ENCODE data around the gene NCOA1.

Gene NCOA1

GRCh38 chr2:24747299-24747698 is 256.2 kb downstream of the NCOA1 start:
- H3K36me3 ChIP-seq (ENCODE audit: control insufficient read depth, insufficient read depth, low read length), result no peaks in the 10 kb centered on the region
- H3K9ac ChIP-seq (ENCODE audit: low read length), result no peak overlapping the region
- H3K4me1 ChIP-seq (ENCODE audit: control insufficient read depth, insufficient read depth, low read length), result no peaks in the 10 kb centered on the region
- no peaks in the 10 kb centered on the region for H3K27me3 ChIP-seq (ENCODE audit: control insufficient read depth, insufficient read depth, low read length)
- H3K9me3 ChIP-seq (ENCODE audit: control insufficient read depth, low read length), result no peaks in the 10 kb centered on the region
- no peak overlapping the region for H3K4me3 ChIP-seq (ENCODE audit: low read length)

DNA sequence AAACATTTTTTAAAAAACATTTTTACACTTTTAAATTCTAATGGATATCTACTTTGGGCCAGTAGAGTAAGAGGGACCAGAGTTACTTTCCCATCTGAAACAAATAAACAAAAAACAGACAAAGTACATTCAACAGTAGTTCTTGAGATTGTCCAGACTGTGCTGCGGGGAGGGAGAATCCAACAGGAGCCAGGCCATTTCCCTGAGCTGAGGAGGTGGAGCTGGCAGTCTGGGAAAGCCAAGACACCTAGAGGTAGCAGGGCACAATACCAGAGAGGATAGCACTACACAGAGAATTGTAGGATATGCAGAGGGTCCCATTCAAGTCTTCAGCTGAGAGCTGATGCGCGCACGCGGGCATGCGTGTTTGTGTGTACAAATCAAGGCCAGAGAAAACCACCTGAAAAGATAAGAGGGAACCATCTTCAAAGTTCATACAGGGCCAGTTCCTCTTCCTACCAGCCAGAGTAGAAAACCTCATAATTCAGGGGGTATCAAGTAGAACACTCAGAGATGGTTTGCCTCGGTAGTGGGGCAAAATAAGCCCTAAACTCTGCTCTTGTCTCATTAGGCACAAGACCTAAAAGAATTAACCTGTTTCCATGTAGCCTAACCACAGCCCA is 258.1 kb downstream of the NCOA1 start:
- H3K27me3 ChIP-seq (ENCODE audit: control insufficient read depth, insufficient read depth, low read length), result no peaks in the 10 kb centered on the region
- no peaks in the 10 kb centered on the region for H3K4me1 ChIP-seq (ENCODE audit: control insufficient read depth, insufficient read depth, low read length)
- H3K36me3 ChIP-seq (ENCODE audit: control insufficient read depth, insufficient read depth, low read length), result peaks cover 3% of the 10 kb centered on the region
- H3K4me3 ChIP-seq (ENCODE audit: low read length), result no peak overlapping the region
- H3K9ac ChIP-seq (ENCODE audit: low read length), result no peak overlapping the region
- H3K9me3 ChIP-seq (ENCODE audit: control insufficient read depth, low read length), result no peaks in the 10 kb centered on the region

DNA sequence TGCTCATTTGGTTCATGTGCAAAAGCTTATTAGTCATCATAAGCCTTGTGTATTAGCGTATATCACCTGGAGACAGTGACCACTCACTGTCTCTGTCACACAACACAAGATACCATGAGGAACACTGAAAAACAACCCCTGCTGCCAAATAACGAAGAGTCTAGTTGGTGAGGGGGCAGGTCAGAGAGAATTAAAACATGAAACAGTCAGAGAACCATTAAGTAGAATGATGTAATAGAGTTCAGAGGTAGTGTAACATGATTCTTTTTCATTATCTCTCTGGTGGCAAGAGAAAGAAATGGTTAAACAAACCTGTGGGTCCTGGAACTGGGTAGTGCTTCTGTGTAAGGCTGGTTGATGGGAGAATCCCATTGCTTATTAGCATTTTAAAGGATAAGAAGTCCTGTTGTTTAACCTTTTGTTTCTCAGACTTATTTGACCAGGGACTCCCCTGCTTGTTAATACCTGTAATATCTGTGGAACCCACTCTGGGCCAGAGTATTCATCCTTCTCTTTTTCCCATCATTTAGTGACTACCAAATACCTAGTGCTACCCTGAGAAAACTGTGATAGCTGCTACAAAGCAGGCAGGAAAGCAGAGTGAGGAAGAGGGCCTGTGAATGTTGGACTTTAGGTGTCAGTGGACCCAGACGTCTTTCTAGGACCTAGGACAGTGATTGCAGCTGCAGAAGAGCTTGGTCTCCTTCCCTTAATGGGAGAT is 264.1 kb downstream of the NCOA1 start:
- Histone ChIP-seq H3K36me3 (ENCODE audit: control insufficient read depth, insufficient read depth, low read length) (peaks cover 3% of the 10 kb centered on the region), H3K9ac (ENCODE audit: low read length) (no peak overlapping the region), H3K9me3 (ENCODE audit: control insufficient read depth, low read length) (no peaks in the 10 kb centered on the region), H3K27me3 (ENCODE audit: control insufficient read depth, insufficient read depth, low read length) (no peaks in the 10 kb centered on the region), H3K4me1 (ENCODE audit: control insufficient read depth, insufficient read depth, low read length) (no peaks in the 10 kb centered on the region), H3K4me3 (ENCODE audit: low read length) (no peak overlapping the region)

DNA sequence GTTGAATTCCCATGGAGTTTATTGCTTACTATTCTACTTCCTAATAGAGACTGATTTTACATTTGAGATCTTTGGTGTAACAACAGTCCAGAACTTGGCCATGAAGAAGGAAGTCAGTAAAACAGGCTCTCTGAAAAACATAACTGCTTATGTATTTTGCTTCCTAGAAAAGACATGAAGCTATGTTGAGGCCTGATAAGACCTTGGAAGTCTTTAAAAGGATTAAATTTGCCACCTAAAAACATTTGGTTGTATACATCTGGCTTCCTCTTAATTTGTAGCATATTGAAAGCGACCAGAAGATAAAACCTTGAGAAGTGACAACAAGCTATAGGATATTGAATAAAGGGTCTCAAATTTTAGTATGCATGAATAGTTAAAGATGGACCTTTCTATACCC is 265.7 kb downstream of the NCOA1 start:
- H3K27me3 ChIP-seq (ENCODE audit: control insufficient read depth, insufficient read depth, low read length), result no peaks in the 10 kb centered on the region
- H3K4me1 ChIP-seq (ENCODE audit: control insufficient read depth, insufficient read depth, low read length), result no peaks in the 10 kb centered on the region
- no peak overlapping the region for H3K9ac ChIP-seq (ENCODE audit: low read length)
- peaks cover 3% of the 10 kb centered on the region for H3K36me3 ChIP-seq (ENCODE audit: control insufficient read depth, insufficient read depth, low read length)
- no peak overlapping the region for H3K4me3 ChIP-seq (ENCODE audit: low read length)
- H3K9me3 ChIP-seq (ENCODE audit: control insufficient read depth, low read length), result no peaks in the 10 kb centered on the region

- Histone ChIP-seq H3K9me3 (ENCODE audit: control insufficient read depth, low read length) (no peaks in the 10 kb centered on the region), H3K4me1 (ENCODE audit: control insufficient read depth, insufficient read depth, low read length) (no peaks in the 10 kb centered on the region), H3K9ac (ENCODE audit: low read length) (no peak overlapping the region), H3K36me3 (ENCODE audit: control insufficient read depth, insufficient read depth, low read length) (peaks cover 4% of the 10 kb centered on the region), H3K4me3 (ENCODE audit: low read length) (no peak overlapping the region), H3K27me3 (ENCODE audit: control insufficient read depth, insufficient read depth, low read length) (no peaks in the 10 kb centered on the region)
Observed at GRCh38 chr2:24761866-24762265, 270.8 kb downstream of the NCOA1 start.

DNA sequence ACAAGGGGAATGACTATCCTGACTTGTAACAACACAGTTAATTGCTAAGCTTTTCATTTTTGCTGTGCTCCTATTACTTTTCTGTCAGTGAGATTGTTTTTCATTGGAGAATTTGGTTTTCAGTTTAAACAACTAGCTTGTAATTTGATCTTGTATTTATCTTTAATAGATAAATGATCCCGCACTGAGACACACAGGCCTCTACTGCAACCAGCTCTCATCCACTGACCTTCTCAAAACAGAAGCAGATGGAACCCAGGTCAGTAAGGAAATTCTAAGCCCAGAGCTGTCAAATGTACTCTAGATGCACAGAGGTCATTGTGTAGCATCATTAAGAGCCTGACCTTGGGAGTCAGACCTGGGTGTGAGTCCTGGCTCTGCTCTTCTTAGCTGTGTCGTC is 271.5 kb downstream of the NCOA1 start:
- Histone ChIP-seq H3K4me3 (ENCODE audit: low read length) (no peak overlapping the region), H3K9ac (ENCODE audit: low read length) (no peak overlapping the region), H3K9me3 (ENCODE audit: control insufficient read depth, low read length) (no peaks in the 10 kb centered on the region), H3K36me3 (ENCODE audit: control insufficient read depth, insufficient read depth, low read length) (peaks cover 4% of the 10 kb centered on the region), H3K27me3 (ENCODE audit: control insufficient read depth, insufficient read depth, low read length) (no peaks in the 10 kb centered on the region), H3K4me1 (ENCODE audit: control insufficient read depth, insufficient read depth, low read length) (no peaks in the 10 kb centered on the region)

DNA sequence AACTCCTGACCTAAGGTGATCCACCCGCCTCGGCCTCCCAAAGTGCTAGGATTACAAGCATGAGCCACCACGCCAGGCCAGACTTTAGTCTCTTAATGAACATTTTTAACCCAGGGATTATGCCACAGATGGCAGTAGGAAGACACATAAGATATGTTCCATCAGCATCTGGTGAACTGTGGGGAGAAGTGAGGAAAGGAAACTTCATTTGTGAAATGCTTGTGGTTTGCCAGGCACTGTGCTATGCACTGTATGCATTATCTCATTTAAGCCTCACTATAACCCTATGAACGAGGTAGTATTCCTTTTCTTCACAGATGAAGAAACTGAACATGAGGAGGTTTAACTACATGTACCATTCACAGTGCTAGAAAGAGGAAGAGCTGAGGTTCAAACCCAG is 272.8 kb downstream of the NCOA1 start:
- Histone ChIP-seq H3K27me3 (ENCODE audit: control insufficient read depth, insufficient read depth, low read length) (no peaks in the 10 kb centered on the region), H3K4me1 (ENCODE audit: control insufficient read depth, insufficient read depth, low read length) (no peaks in the 10 kb centered on the region), H3K4me3 (ENCODE audit: low read length) (no peak overlapping the region), H3K36me3 (ENCODE audit: control insufficient read depth, insufficient read depth, low read length) (peaks cover 4% of the 10 kb centered on the region), H3K9ac (ENCODE audit: low read length) (no peak overlapping the region), H3K9me3 (ENCODE audit: control insufficient read depth, low read length) (no peaks in the 10 kb centered on the region)

DNA sequence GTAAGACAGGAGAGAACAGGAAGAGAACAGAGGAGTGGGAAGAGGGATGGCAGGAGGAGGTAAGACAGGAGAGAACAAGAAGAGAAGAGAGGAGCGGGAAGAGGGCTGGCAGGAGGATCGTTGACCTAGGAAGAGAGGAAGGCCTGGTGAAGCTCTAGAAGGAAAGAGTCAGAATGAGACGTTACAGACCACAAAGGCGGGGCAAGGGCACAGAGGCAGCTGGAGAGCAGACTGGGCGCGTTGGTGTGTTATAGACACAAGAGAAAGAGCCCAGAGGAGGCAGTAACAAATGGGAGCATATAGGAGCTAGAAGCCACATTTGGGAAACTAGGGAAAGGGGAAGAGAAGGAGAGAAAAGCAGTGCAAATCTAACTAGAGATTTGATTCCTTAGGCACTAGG is 275.6 kb downstream of the NCOA1 start:
- Histone ChIP-seq H3K9me3 (ENCODE audit: control insufficient read depth, low read length) (no peaks in the 10 kb centered on the region), H3K4me1 (ENCODE audit: control insufficient read depth, insufficient read depth, low read length) (no peaks in the 10 kb centered on the region), H3K36me3 (ENCODE audit: control insufficient read depth, insufficient read depth, low read length) (peaks cover 4% of the 10 kb centered on the region), H3K4me3 (ENCODE audit: low read length) (no peak overlapping the region), H3K27me3 (ENCODE audit: control insufficient read depth, insufficient read depth, low read length) (no peaks in the 10 kb centered on the region), H3K9ac (ENCODE audit: low read length) (no peak overlapping the region)

GRCh38 chr2:24768013-24768412 is 277.0 kb downstream of the NCOA1 start:
- no peaks in the 10 kb centered on the region for H3K27me3 ChIP-seq (ENCODE audit: control insufficient read depth, insufficient read depth, low read length)
- no peaks in the 10 kb centered on the region for H3K4me1 ChIP-seq (ENCODE audit: control insufficient read depth, insufficient read depth, low read length)
- H3K36me3 ChIP-seq (ENCODE audit: control insufficient read depth, insufficient read depth, low read length), result peaks cover 4% of the 10 kb centered on the region
- H3K9ac ChIP-seq (ENCODE audit: low read length), result no peak overlapping the region
- H3K9me3 ChIP-seq (ENCODE audit: control insufficient read depth, low read length), result no peaks in the 10 kb centered on the region
- H3K4me3 ChIP-seq (ENCODE audit: low read length), result no peak overlapping the region

GRCh38 chr2:24768601-24769000 is 277.5 kb downstream of the NCOA1 start:
- Histone ChIP-seq H3K4me1 (ENCODE audit: control insufficient read depth, insufficient read depth, low read length) (no peaks in the 10 kb centered on the region), H3K4me3 (ENCODE audit: low read length) (no peak overlapping the region), H3K27me3 (ENCODE audit: control insufficient read depth, insufficient read depth, low read length) (no peaks in the 10 kb centered on the region), H3K9me3 (ENCODE audit: control insufficient read depth, low read length) (no peaks in the 10 kb centered on the region), H3K36me3 (ENCODE audit: control insufficient read depth, insufficient read depth, low read length) (peaks cover 4% of the 10 kb centered on the region), H3K9ac (ENCODE audit: low read length) (no peak overlapping the region)

DNA sequence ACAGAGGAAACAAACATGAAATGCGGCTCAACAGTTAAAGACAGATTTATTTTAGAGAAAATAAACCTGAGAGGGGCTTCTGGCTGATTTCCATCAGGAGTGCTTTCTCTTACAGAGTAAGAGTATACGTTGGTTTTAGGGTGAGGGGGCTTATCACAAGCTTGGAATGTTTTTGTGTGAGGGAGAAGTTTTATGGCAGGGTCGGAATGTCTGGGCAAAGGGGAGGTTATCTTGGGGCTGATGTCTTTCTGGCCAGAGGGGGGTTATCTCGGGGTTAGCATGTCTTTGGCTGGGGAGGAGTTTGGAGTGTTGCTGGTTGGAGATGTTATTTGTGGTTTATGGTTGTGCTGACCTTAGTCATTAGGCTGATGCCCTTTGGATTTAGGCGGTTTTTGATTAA is 280.0 kb downstream of the NCOA1 start:
- Histone ChIP-seq H3K4me3 (ENCODE audit: low read length) (no peak overlapping the region), H3K27me3 (ENCODE audit: control insufficient read depth, insufficient read depth, low read length) (no peaks in the 10 kb centered on the region), H3K4me1 (ENCODE audit: control insufficient read depth, insufficient read depth, low read length) (no peaks in the 10 kb centered on the region), H3K9me3 (ENCODE audit: control insufficient read depth, low read length) (no peaks in the 10 kb centered on the region), H3K9ac (ENCODE audit: low read length) (no peak overlapping the region), H3K36me3 (ENCODE audit: control insufficient read depth, insufficient read depth, low read length) (no peaks in the 10 kb centered on the region)

- Histone ChIP-seq H3K4me1 (ENCODE audit: control insufficient read depth, insufficient read depth, low read length) (no peaks in the 10 kb centered on the region), H3K4me3 (ENCODE audit: low read length) (no peak overlapping the region), H3K36me3 (ENCODE audit: control insufficient read depth, insufficient read depth, low read length) (no peaks in the 10 kb centered on the region), H3K9me3 (ENCODE audit: control insufficient read depth, low read length) (no peaks in the 10 kb centered on the region), H3K27me3 (ENCODE audit: control insufficient read depth, insufficient read depth, low read length) (no peaks in the 10 kb centered on the region), H3K9ac (ENCODE audit: low read length) (no peak overlapping the region)
Observed at GRCh38 chr2:24771764-24772586, 280.9 kb downstream of the NCOA1 start.

Measured in mucosa of stomach (tissue), 1 donor.